ENCODE results near the gene GTF2H4.

- TF ChIP-seq, protein P1, sequence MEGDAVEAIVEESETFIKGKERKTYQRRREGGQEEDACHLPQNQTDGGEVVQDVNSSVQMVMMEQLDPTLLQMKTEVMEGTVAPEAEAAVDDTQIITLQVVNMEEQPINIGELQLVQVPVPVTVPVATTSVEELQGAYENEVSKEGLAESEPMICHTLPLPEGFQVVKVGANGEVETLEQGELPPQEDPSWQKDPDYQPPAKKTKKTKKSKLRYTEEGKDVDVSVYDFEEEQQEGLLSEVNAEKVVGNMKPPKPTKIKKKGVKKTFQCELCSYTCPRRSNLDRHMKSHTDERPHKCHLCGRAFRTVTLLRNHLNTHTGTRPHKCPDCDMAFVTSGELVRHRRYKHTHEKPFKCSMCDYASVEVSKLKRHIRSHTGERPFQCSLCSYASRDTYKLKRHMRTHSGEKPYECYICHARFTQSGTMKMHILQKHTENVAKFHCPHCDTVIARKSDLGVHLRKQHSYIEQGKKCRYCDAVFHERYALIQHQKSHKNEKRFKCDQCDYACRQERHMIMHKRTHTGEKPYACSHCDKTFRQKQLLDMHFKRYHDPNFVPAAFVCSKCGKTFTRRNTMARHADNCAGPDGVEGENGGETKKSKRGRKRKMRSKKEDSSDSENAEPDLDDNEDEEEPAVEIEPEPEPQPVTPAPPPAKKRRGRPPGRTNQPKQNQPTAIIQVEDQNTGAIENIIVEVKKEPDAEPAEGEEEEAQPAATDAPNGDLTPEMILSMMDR (IDR thresholded peaks at IDR 0.05): no peak
- no peak for TF ChIP-seq EZH2 (IDR thresholded peaks at IDR 0.05)
Observed at GRCh38 chr6:30948811-30949210, 40.8 kb downstream of the GTF2H4 start.
